GM19395 (cell line): ENCODE data around the gene FCHSD2.
"Not testable (repeated sequence)": the region's sequence is repeated elsewhere in the genome, so short reads cannot be mapped to it uniquely, and the experiment has no call there.

Experiments used
- ATAC-seq: cut with Tn5 transposase; IDR thresholded peaks from one replicate; pipeline ENCODE4 v1.9.1; 2021; ENCODE audit warnings: mild to moderate bottlenecking, moderate library complexity; ENCODE audit not compliant: unreplicated experiment

Gene FCHSD2

GRCh38 chr11:73072935-73073481 is 69.1 kb downstream of the FCHSD2 start:
- peak; percentile 79 for ATAC-seq

- ATAC-seq: no peak
Observed at GRCh38 chr11:73070653-73071052, 71.5 kb downstream of the FCHSD2 start.

GRCh38 chr11:73061857-73062424 is 80.2 kb downstream of the FCHSD2 start:
- ATAC-seq: not testable (repeated sequence)

GRCh38 chr11:73061434-73061833 is 80.7 kb downstream of the FCHSD2 start:
- not testable (repeated sequence) for ATAC-seq

- ATAC-seq: no peak
Observed at GRCh38 chr11:73059915-73060314, 82.2 kb downstream of the FCHSD2 start.

GRCh38 chr11:73058989-73059674 is 83.0 kb downstream of the FCHSD2 start:
- no peak for ATAC-seq

- no peak for ATAC-seq
Observed at GRCh38 chr11:73055655-73056354, 86.3 kb downstream of the FCHSD2 start.

GRCh38 chr11:73055002-73055401 is 87.1 kb downstream of the FCHSD2 start:
- no peak for ATAC-seq

- no peak for ATAC-seq
Observed at GRCh38 chr11:73053964-73054363, 88.2 kb downstream of the FCHSD2 start.

- ATAC-seq: peak; percentile 5
Observed at GRCh38 chr11:73048446-73048845, 93.7 kb downstream of the FCHSD2 start.

- ATAC-seq: peak; percentile 88
Observed at GRCh38 chr11:73047773-73048371, 94.2 kb downstream of the FCHSD2 start.

GRCh38 chr11:73040046-73040445 is 102.1 kb downstream of the FCHSD2 start:
- no peak for ATAC-seq

- no peak for ATAC-seq
Observed at GRCh38 chr11:73034777-73035176, 107.3 kb downstream of the FCHSD2 start.

GRCh38 chr11:73034331-73034730 is 107.8 kb downstream of the FCHSD2 start:
- no peak for ATAC-seq

GRCh38 chr11:73030130-73030529 is 112.0 kb downstream of the FCHSD2 start:
- ATAC-seq: no peak

GRCh38 chr11:73029403-73029802 is 112.7 kb downstream of the FCHSD2 start:
- ATAC-seq: no peak

- no peak for ATAC-seq
Observed at GRCh38 chr11:73028611-73029010, 113.5 kb downstream of the FCHSD2 start.

- ATAC-seq: not testable (repeated sequence)
Observed at GRCh38 chr11:73027840-73028239, 114.3 kb downstream of the FCHSD2 start.

GRCh38 chr11:73024639-73025038 is 117.5 kb downstream of the FCHSD2 start:
- no peak for ATAC-seq

GRCh38 chr11:73019996-73020395 is 122.1 kb downstream of the FCHSD2 start:
- no peak for ATAC-seq

- ATAC-seq: no peak
Observed at GRCh38 chr11:73019449-73019848, 122.7 kb downstream of the FCHSD2 start.
